ENCODE results near the gene KRTAP6-2. TPM values are rescaled to one million over a fixed set of nuclear protein-coding genes. Genes with fewer than 3 reads are reported as not detected.

The KRTAP6-2 gene
- total RNA-seq, 2 experiments from 2014 or later: not detected

- Mint-ChIP-seq H3K4me1 (no peaks in the 10 kb centered on the region), H3K27me3 (no peaks in the 10 kb centered on the region), H3K9me3 (no peaks in the 10 kb centered on the region), H3K36me3 (ENCODE audit: low read depth) (no peaks in the 10 kb centered on the region), H3K4me3 (no peak within 1 kb of the TSS), H3K27ac (no peak within 1 kb of the TSS)
- CTCF ChIA-PET: no interaction called here
- POLR2A ChIA-PET: no interaction called here
- DNase-seq: no peak
Observed at GRCh38 chr21:30561264-30561895, 37.3 kb downstream of the KRTAP6-2 start, which contains the start of gene KRTAP19-7. Gene KRTAP19-7 (minus strand): TSS chr21:30561314. CDS start chr21:30561289, 25 bp downstream.

DNA sequence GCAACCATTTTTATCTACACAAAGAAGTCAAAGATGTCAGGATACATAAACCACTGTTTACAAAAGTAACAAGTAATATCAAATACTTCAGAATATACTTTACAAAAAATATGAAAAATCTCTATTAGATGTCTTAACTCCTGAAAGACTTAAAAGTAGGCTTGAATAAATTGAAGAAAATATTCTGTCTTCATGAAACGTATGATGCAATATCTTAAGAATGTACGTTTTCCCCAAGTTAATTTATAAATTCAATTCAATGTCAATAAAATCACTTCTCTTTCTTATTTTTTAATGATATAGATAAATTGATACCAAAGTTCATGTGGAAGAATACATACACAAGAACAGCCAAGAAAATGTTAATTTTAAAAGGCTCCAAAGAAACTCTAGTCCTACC, 43.6 kb downstream of the KRTAP6-2 start:
- CTCF ChIA-PET: no interaction called here
- Mint-ChIP-seq H3K4me3 (no peak overlapping the region), H3K36me3 (ENCODE audit: low read depth) (no peaks in the 10 kb centered on the region), H3K27me3 (no peaks in the 10 kb centered on the region), H3K9me3 (peaks cover 5% of the 10 kb centered on the region), H3K4me1 (no peaks in the 10 kb centered on the region), H3K27ac (no peak overlapping the region)
- POLR2A ChIA-PET: no interaction called here
- DNase-seq: no peak

DNA sequence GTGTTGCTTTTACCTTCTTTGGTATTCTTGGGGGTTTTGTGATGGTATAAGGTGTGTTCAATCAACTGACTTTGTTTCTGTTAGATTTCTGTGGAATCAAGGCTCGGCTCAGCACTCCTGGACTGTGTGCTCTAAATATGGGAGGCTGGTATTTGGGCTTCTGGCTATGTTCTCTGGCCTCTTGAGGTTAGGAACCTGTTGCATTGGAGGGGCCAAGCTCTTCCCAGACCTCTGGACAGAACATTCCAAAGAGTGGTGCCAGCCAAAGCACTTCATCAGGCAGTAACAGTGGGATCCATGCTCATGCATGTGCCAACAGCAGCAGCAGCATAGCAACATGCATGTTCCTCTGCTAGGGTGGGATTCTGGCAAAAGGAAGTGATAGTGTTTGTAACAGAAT, 45.9 kb downstream of the KRTAP6-2 start:
- no peak overlapping the region for H3K27ac Mint-ChIP-seq
- ChIA-PET POLR2A (no interaction called here), CTCF (no interaction called here)
- no peaks in the 10 kb centered on the region for H3K27me3 Mint-ChIP-seq
- DNase-seq: no peak
- H3K4me3 Mint-ChIP-seq: no peak overlapping the region
- no peaks in the 10 kb centered on the region for H3K36me3 Mint-ChIP-seq (ENCODE audit: low read depth)
- peaks cover 6% of the 10 kb centered on the region for H3K9me3 Mint-ChIP-seq
- no peaks in the 10 kb centered on the region for H3K4me1 Mint-ChIP-seq

Other genes starting within 250 kb of the KRTAP6-2 start
- not detected for gene KRTAP13-2, start 226.6 kb downstream of the KRTAP6-2 start, total RNA-seq
- not detected for gene KRTAP13-1, start 202.9 kb downstream of the KRTAP6-2 start, total RNA-seq
- gene KRTAP13-3, start 173.0 kb downstream of the KRTAP6-2 start, total RNA-seq: not detected
- gene KRTAP13-4, start 168.7 kb downstream of the KRTAP6-2 start, total RNA-seq: not detected
- not detected for gene KRTAP15-1, start 158.6 kb downstream of the KRTAP6-2 start, total RNA-seq
- not detected for gene KRTAP19-1, start 118.5 kb downstream of the KRTAP6-2 start, total RNA-seq
- gene KRTAP19-2, start 111.5 kb downstream of the KRTAP6-2 start, total RNA-seq: not detected
- not detected for gene KRTAP19-3, start 106.9 kb downstream of the KRTAP6-2 start, total RNA-seq
- not detected for gene KRTAP19-4, start 101.7 kb downstream of the KRTAP6-2 start, total RNA-seq
- not detected for gene KRTAP19-5, start 96.8 kb downstream of the KRTAP6-2 start, total RNA-seq
- gene KRTAP19-6, start 57.0 kb downstream of the KRTAP6-2 start, total RNA-seq: not detected
- gene KRTAP19-7, start 37.6 kb downstream of the KRTAP6-2 start, total RNA-seq: not detected
- not detected for gene KRTAP22-2, start 8.5 kb downstream of the KRTAP6-2 start, total RNA-seq
- gene KRTAP6-3, start 6.5 kb downstream of the KRTAP6-2 start, total RNA-seq: not detected
- not detected for gene KRTAP22-1, start 2.2 kb upstream of the KRTAP6-2 start, total RNA-seq
- not detected for gene KRTAP6-1, start 15.0 kb upstream of the KRTAP6-2 start, total RNA-seq
- not detected for gene KRTAP20-1, start 17.5 kb upstream of the KRTAP6-2 start, total RNA-seq
- not detected for gene KRTAP20-4, start 21.7 kb upstream of the KRTAP6-2 start, total RNA-seq
- not detected for gene KRTAP20-2, start 36.3 kb upstream of the KRTAP6-2 start, total RNA-seq
- gene KRTAP20-3, start 44.0 kb upstream of the KRTAP6-2 start, total RNA-seq: not detected
- gene KRTAP21-3, start 119.9 kb upstream of the KRTAP6-2 start, total RNA-seq: not detected
- not detected for gene KRTAP21-2, start 148.4 kb upstream of the KRTAP6-2 start, total RNA-seq
- not detected for gene KRTAP21-1, start 156.5 kb upstream of the KRTAP6-2 start, total RNA-seq
- not detected for gene KRTAP8-1, start 214.4 kb upstream of the KRTAP6-2 start, total RNA-seq
- not detected for gene KRTAP7-1, start 230.9 kb upstream of the KRTAP6-2 start, total RNA-seq